Mucosa of descending colon (tissue), 3 donors: ENCODE results near the gene CYP2A7. TPM values are rescaled to one million over a fixed set of nuclear protein-coding genes. Genes with fewer than 3 reads are reported as not detected.
"Not testable (repeated sequence)": the region's sequence is repeated elsewhere in the genome, so short reads cannot be mapped to it uniquely, and the experiment has no call there.

Experiments used
- ATAC-seq: fragments of 200-7000 bp; cut with Tn5 transposase; one replicate; pipeline ENCODE4 v1.9.1; 2020; ENCODE audit warnings: mild to moderate bottlenecking, moderate library complexity
- DNase-seq, 3 donors: peaks; one replicate each; pipeline ENCODE4 v3.0.0-alpha.2; 2020
- H3K36me3 ChIP-seq: fragments of 200-600 bp; one replicate; pipeline ENCODE4 v1.8.0; 2021; ENCODE audit warnings: low read depth, mild to moderate bottlenecking
- H3K4me1 ChIP-seq: fragments of 200-600 bp; one replicate; pipeline ENCODE4 v1.8.0; 2021; ENCODE audit warnings: low read depth, mild to moderate bottlenecking
- H3K4me3 ChIP-seq: fragments of 200-600 bp; one replicate; pipeline ENCODE4 v1.8.0; 2021; ENCODE audit warnings: mild to moderate bottlenecking
- H3K9me3 ChIP-seq: fragments of 200-600 bp; one replicate; pipeline ENCODE4 v1.8.0; 2021; ENCODE audit warnings: mild to moderate bottlenecking
- CTCF ChIP-seq: fragments of 200-600 bp; IDR thresholded peaks from one replicate; pipeline ENCODE4 v1.8.0; 2022; ENCODE audit warnings: antibody characterized with exemption, mild to moderate bottlenecking
- intact Hi-C, 2 donors: fragments of 100-400 bp; cut with DNase I in 1 of 2; cut with micrococcal nuclease in 1 of 2; formaldehyde crosslinking; loops; one replicate each; pipeline versions ENCODE4 v1.11.0 to v1.11.1; 2022; cut with DNase I, micrococcal nuclease
- total RNA-seq, 3 donors: library from RNA; stranded (reverse); fragmentation: NEBNext Ultra II Directional in 2 of 3; extraction: Animal tissue kit (Norgen Biotek cat#: 25700) in 2 of 3; gene quantifications; one replicate each; pipeline versions ENCODE4 v1.2.1 to v1.2.4, GENCODE V29; 2021 to 2023
- donor health status: DM: no; HTN: no; CAD: no; lungs with moderate emphysema.
- donor health status: DM: no; HTN: no; CAD: no.
- donor health status: DM: no; HTN: yes; CAD: no.

The CYP2A7 gene
- total RNA-seq, 3 donors from 2014 or later = not detected

DNA sequence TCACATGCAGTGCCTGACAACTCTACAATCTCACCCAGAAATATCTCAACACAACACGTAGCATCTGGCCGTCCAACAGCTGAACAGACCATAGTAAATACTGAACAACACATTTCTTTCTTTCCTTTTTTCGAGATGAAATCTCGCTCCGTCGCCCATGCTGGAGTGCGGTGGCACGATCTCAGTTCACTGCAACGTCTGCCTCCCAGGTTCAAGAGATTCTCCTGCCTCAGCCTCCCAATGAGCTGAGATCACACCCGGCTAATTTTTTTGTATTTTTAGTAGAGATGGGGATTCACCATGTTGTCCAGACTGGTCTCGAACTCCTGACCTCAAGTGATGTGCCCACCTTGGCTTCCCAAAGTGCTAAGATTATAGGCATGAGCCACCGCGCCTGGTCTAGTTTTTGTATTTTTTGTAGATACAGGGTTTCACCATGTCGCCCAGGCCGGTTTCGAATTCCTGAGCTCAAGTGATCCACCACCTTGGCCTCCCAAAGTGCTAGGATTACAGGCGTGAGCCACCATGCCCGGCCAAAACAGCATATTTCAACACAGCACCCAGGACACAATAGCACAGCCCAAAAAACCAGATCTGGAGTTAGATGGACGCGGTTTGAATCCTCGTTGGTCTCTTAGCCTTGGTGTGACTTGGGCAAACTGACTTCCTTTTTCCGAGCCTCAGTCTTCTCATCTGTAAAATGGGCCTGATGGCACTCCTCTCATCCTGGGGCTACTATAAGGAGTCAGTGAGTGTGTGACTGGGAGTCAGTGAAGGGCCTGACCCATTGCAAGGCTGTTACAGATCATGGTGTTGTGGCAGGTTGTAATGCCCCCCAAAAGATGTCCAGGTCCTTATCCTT, 54.4 kb downstream of the CYP2A7 start:
- H3K9me3 ChIP-seq = no peaks in the 10 kb centered on the region
- H3K36me3 ChIP-seq = no peaks in the 10 kb centered on the region
- intact Hi-C loops = no loop called here
- peaks cover 12% of the 10 kb centered on the region for H3K4me1 ChIP-seq
- no peak overlapping the region for H3K4me3 ChIP-seq
- TF ChIP-seq CTCF = no peak
- ATAC-seq = no peak
- no peak for DNase-seq

GRCh38 chr19:40826699-40827385, 55.2 kb downstream of the CYP2A7 start:
- peak; percentile 32 for ATAC-seq
- H3K36me3 ChIP-seq, H3K9me3 ChIP-seq, DNase-seq, intact Hi-C loops, H3K4me3 ChIP-seq: not testable (repeated sequence)
- H3K4me1 ChIP-seq = peaks cover 13% of the 10 kb centered on the region

GRCh38 chr19:40826312-40826698, 55.7 kb downstream of the CYP2A7 start:
- H3K4me1 ChIP-seq, H3K4me3 ChIP-seq, H3K36me3 ChIP-seq, ATAC-seq, DNase-seq, intact Hi-C loops, H3K9me3 ChIP-seq: not testable (repeated sequence)

- DNase-seq, H3K36me3 ChIP-seq, intact Hi-C loops, H3K4me1 ChIP-seq, ATAC-seq, H3K4me3 ChIP-seq, H3K9me3 ChIP-seq: not testable (repeated sequence)
These were observed 56.5 kb downstream of the CYP2A7 start for GRCh38 chr19:40825460-40826095.

Other genes starting within 250 kb of the CYP2A7 start
- gene NUMBL, start 191.6 kb downstream of the CYP2A7 start, total RNA-seq = 10 to 100 TPM; 10.2 to 39.7 (median 16.9) TPM
- gene COQ8B, start 165.3 kb downstream of the CYP2A7 start, total RNA-seq = 10 to 100 TPM; 29.9 to 49.2 (median 39.3) TPM
- gene ITPKC, start 165.1 kb downstream of the CYP2A7 start, total RNA-seq = 10 to 100 TPM; 22.1 to 26.1 (median 23.2) TPM
- gene ACTMAP, start 131.8 kb downstream of the CYP2A7 start, total RNA-seq = 10 to 100 TPM; 10.9 to 16.7 (median 13.8) TPM
- 10 to 100 TPM; 54.0 to 81.7 (median 59.9) TPM for gene SNRPA, start 131.0 kb downstream of the CYP2A7 start, total RNA-seq
- 1 to 10 TPM; 1.4 to 8.6 (median 2.5) TPM for gene MIA, start 106.7 kb downstream of the CYP2A7 start, total RNA-seq
- gene RAB4B, start 104.0 kb downstream of the CYP2A7 start, total RNA-seq = 10 to 100 TPM; 46.9 to 68.1 (median 61.0) TPM
- gene EGLN2, start 83.0 kb downstream of the CYP2A7 start, total RNA-seq = 100 to 1,000 TPM in 1 of 3 donors, 10 to 100 TPM in 2; 84.5 to 126 (median 93.2) TPM
- under 1 TPM in 1 of 3 donors, not detected in 2; 0.61 TPM for gene CYP2A6, start 31.8 kb downstream of the CYP2A7 start, total RNA-seq
- 10 to 100 TPM in 1 of 3 donors, 1 to 10 TPM in 2; 3.7 to 11.4 (median 6.0) TPM for gene CYP2B6, start 109.1 kb upstream of the CYP2A7 start, total RNA-seq
- not detected for gene CYP2A13, start 206.2 kb upstream of the CYP2A7 start, total RNA-seq
- gene CYP2F1, start 232.2 kb upstream of the CYP2A7 start, total RNA-seq = not detected